GM19395 (cell line): Measurements from ENCODE around the gene CCN2.

ENCODE experiments used
- ATAC-seq: cut with Tn5 transposase; IDR thresholded peaks from one replicate; pipeline ENCODE4 v1.9.1; 2021; ENCODE audit warnings: mild to moderate bottlenecking, moderate library complexity; ENCODE audit not compliant: unreplicated experiment

CCN2 gene

DNA sequence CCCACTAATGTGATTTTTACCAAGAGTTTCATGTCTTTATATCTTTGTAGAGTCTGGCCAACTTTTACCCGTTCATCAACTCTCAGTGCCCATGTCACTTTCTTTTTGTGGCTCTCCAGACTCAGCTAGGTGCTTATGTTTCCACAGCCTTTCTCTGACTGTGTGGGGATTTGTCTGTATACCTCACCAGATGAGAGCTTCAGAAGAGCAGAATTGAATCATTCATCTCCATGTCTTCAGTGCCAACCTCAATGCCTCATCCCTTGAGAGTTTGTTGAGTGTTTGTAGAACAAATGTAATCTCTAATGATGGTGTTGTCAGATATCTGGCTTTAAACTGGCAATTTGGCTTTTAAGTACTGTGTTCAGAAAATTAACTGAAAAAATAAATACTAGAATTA, 16.8 kb upstream of the CCN2 start:
- ATAC-seq = no peak

DNA sequence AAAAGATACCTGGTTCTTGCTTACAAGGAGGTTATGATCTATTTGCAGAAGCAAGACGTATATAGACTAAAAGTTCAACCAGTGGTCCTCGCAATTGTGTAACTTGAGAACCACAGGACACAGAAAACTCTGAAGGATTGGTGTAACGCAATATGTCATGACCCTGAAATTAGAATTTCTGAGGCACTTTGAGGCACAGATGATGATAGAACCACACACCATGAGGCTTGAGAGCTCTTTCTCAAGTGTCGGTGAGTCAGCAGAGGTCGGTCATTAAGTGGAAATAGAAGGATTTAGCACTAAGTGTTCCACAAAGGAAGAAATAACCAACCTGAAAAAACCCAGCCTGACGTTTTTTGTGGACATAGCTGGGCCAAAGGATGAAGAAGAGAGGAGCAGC, 15.3 kb upstream of the CCN2 start:
- no peak for ATAC-seq

DNA sequence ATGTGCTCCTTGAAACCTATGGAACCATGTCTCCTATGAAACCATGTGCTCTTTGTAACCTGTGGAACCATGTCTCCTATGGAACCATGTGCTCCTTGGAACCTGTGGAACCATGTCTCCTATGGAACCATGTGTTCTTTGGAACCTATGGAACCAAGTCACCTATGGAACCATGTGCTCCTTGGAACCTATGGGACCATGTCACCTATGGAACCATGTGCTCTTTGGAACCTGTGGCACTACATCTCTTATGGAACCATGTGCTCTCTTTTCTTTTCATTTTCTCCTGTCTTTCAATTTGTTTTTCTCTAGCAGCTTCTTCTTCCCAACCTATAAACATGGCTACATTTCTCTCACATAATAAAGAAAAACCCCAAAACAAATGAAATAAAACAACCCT, 11.9 kb upstream of the CCN2 start:
- no peak for ATAC-seq

- no peak for ATAC-seq
Observed at GRCh38 chr6:131960371-131961133, 9.4 kb upstream of the CCN2 start.

DNA sequence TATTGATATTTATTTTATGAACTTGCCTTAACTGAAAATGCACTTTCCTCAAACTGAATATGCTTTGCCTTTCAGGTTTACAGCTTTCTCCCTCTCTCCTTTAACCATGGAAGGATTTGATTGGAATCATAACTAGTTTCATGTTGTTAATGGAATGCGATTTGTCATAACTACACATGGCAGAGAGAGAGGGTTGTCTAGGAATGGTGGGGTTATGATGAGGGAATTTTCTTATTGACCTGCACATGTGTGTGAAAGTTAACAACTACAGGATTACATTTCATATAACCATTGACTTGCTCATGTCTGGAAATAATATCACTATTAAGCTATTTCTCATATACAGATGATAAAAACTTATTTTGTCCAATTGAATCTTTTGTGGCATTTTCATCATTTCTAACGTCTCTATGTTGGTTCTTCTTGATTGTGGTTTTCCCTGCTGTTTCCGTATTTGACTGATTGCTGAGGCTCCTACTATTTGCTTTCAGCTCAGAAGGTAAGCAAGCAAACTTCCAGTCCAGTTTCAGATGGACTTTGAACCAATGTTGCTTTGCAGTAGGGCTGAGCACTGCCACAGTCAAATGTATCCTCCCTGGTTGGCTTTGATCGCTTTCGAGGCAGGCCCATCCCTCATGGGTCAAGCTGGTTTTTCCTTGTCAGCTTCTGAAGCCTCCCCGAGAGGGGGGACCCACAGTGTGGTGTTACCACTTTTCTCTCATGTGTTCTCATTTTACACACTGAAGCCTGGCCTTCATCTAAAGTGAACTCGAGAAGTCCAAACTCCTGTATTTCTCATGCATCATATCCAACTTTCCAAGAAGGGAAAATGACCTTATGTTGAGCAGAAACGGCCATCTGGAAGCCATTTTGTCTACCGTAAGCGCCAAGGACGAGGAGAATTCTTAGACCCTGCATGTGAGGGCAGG, 7.6 kb upstream of the CCN2 start:
- ATAC-seq = no peak

DNA sequence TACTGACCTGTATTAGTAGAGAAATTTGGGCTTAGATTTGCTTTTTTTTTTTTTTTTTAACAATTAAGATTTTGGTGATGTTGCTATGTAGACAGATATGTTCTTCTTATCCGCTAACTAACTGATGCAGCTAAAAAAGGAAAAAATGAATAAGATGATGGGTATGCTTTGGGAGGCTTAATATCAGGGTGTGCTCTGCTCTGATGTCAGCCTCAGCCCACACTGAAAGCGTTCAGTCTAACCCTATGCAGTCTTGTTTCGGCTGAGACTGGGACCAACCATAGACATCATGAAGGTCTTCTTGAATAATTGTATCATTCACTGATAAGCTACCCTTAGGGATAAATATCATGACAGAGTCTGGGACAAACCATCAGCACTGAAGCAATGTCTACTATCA, 6.9 kb upstream of the CCN2 start:
- ATAC-seq = no peak

DNA sequence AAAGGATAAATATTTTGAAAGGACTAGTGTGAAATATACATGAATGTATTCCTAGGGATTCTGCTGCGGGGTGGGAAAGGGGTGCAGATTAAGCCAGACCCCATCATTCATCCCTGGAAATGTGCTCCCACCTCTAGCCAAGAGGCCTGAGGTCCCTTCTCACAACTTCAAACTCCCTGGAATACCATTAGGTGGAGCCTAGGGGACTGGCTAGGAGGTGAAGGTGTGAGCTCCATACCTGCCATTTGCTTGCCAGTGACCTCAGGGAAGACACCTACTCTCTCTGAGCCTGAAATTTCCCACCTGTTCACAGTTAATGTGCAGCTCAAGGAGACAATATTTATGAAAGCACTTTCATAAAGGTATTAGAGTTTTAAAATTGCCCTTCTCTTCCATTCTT, 4.7 kb upstream of the CCN2 start:
- no peak for ATAC-seq

DNA sequence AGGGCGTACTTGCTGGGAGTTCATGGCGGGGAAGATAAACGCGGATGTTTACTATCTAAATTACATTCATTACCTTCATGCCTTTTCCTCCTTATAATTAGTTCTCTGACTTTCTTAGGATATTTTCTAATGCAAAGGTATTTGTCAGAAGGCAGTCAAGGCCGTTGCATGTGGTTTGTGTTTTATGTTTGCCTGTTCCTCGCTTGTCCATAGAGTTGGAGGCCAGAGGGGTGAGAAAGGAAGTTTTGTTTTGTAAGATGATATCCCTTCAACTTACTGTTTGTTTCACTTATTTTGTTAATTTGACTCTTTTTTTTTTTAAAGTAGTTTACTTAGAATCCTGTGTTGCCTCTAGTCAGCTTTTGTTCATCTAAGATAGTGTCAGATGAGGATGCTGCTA, 4.0 kb upstream of the CCN2 start:
- ATAC-seq = no peak

- ATAC-seq = no peak
Observed at GRCh38 chr6:131954775-131955107, 3.6 kb upstream of the CCN2 start.

GRCh38 chr6:131954059-131954774, 3.0 kb upstream of the CCN2 start:
- ATAC-seq = no peak

DNA sequence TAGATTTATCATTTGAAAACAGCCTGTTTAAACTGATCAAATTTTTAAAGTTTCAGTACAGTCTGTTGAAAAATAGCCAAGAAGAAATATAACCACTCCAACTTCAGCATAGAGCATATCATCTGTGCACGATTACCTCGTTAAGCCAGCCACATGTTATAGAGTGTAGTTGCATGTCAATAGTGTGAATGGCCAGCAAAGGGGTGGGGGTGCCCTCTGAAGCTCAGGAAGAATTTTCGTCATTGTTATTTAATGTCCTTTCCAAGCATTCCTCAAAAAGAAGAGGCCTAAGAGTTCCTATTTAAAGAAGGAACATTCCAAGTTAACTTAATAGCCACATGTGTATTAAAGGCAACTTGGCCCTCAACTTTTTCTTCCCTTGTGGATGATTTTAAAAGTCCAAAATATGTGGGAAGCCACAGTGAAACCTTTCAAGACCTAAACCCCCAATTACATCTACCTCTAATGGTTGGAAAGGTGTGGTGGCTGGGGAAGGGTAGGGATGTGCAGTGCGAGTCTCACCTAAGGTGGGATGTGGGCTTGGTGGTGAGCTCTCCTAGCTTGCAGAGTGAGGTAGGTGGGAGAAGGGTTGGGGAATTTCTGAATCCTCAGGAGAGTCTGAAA, 1.8 kb upstream of the CCN2 start:
- no peak for ATAC-seq

- ATAC-seq = no peak
Observed at GRCh38 chr6:131951576-131952230, 531 bp upstream of the CCN2 start.

- no peak for ATAC-seq
Observed at GRCh38 chr6:131949909-131950766, 1.0 kb downstream of the CCN2 start.

GRCh38 chr6:131949620-131949908, 1.6 kb downstream of the CCN2 start:
- no peak for ATAC-seq

- no peak for ATAC-seq
Observed at GRCh38 chr6:131948692-131949619, 2.2 kb downstream of the CCN2 start.

DNA sequence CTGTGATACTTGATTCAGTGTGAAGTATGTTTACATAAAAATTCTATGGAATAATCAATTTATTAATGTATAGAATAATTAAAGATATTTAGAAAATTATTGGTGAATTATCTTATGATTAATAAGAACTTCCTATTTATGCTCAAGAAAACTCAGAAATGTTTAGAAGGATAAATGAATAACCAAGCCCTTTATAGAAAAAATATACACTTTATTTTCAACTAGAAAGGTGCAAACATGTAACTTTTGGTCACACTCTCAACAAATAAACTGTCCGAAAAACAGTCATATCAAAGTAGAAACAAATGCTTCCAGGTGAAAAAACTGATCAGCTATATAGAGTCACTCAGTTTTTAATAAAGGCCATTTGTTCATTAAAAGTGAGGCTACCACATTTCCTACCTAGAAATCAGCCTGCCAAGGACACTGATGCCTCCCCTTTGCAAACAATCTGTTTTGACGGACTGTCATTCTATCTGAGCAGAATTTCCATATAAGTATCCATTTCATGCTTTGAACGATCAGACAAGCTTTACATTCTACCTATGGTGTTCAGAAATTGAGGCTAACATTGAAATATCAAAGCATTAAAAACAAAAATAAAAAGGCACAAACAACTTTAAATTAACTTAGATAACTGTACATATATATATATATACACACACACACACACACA, 3.0 kb downstream of the CCN2 start:
- no peak for ATAC-seq

- ATAC-seq = no peak
Observed at GRCh38 chr6:131946992-131947955, 3.9 kb downstream of the CCN2 start.
